Retinal pigment epithelial cell (primary cell): ENCODE results near the gene ODR4.
A peak's percentile ranks its signal among the peaks of the same experiment; 100 is the strongest.
"Not testable (repeated sequence)": the region's sequence is repeated elsewhere in the genome, so short reads cannot be mapped to it uniquely, and the experiment has no call there.

Experiments
- DNase-seq: peaks from one replicate; pipeline ENCODE4 v3.0.0-alpha.2; 2010; ENCODE audit warnings: low read depth
- H3K4me3 ChIP-seq: 2 replicates; pipeline ENCODE4 v1.5.1; 2011; ENCODE audit warnings: mild to moderate bottlenecking, low read length, control low read depth, moderate library complexity
- TF ChIP-seq, protein P1 (sequence below): conservative IDR thresholded peaks from 2 replicates; pipeline ENCODE4 v1.5.1; 2011; ENCODE audit warnings: low read depth, low read length, control low read depth, inconsistent platforms

The ODR4 gene

DNA sequence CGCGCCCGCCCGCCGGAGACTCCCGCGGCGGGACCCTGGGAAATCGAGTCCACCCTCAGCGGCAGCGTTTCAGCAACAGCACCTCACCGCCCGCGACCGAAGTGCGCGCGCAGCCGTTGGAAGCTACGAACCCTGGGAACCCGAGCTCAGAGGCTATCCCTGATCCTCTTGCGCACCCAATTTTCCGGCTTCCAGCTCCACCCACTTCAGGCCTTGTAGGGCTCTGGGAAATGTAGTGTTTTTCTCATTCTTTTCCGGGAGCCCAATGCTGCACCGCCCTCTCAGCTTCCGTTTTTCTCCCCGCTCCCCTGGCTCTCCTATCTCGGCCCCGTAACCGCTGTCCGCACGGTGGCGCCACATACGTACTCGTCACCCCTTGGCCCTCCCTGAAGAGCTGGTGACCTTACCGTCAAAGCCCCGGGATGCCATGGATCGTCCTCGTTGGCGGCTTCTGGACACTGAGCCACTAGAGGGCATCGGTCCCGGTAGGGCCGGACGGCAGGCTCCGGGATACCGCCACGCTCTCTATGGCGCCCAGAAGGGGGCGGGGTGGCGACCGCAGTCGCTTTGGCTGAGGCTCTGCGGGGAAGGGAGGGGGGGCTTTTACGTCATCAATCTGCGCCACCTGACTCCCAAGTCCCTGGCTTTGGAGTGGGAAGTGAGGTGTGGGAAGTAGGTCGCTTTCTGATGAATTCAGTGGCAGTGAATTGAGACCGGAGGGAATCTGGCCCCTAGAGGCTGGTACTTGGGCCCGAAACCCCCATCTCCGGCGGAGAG lies at the start of gene ODR4, which contains the start of gene TPR:
Gene ODR4, plus strand, starts transcription at position 687 of the 777 bp plus-strand sequence. CDS start 3,948 bp downstream, outside the sequence.
Gene TPR, minus strand, starts transcription at position 102 of the 777 bp plus-strand sequence. CDS start 225 bp downstream, outside the sequence.
- TF ChIP-seq, protein P1, sequence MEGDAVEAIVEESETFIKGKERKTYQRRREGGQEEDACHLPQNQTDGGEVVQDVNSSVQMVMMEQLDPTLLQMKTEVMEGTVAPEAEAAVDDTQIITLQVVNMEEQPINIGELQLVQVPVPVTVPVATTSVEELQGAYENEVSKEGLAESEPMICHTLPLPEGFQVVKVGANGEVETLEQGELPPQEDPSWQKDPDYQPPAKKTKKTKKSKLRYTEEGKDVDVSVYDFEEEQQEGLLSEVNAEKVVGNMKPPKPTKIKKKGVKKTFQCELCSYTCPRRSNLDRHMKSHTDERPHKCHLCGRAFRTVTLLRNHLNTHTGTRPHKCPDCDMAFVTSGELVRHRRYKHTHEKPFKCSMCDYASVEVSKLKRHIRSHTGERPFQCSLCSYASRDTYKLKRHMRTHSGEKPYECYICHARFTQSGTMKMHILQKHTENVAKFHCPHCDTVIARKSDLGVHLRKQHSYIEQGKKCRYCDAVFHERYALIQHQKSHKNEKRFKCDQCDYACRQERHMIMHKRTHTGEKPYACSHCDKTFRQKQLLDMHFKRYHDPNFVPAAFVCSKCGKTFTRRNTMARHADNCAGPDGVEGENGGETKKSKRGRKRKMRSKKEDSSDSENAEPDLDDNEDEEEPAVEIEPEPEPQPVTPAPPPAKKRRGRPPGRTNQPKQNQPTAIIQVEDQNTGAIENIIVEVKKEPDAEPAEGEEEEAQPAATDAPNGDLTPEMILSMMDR: peak; percentile 85
- peak within 1 kb of the TSS; percentile 98 for H3K4me3 ChIP-seq
- DNase-seq: peak; percentile 98

- TF ChIP-seq, protein P1: no peak
- no peak for DNase-seq
- no peak overlapping the region for H3K4me3 ChIP-seq
Observed at GRCh38 chr1:186326009-186326408, 49.6 kb upstream of the ODR4 start.

DNA sequence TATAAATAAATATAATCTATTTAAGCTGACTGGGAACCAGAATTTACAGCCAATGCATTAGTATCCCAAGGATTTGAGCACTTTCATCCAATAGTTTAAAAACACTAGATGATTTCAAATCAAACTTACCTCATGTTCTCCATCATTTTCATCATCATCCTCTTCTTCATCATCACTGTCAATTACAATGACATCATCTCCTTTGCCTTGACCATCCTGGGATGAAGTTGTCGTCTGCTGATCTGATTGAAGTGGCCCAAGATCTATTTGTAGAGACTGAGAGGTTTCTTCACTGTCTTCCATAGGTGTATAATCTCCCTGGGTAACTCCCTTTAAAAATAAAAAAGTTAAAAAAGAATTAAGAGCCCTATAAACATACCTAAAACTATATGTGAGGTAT lies 48.3 kb upstream of the ODR4 start:
- no peak overlapping the region for H3K4me3 ChIP-seq
- DNase-seq: no peak
- TF ChIP-seq, protein P1: no peak

DNA sequence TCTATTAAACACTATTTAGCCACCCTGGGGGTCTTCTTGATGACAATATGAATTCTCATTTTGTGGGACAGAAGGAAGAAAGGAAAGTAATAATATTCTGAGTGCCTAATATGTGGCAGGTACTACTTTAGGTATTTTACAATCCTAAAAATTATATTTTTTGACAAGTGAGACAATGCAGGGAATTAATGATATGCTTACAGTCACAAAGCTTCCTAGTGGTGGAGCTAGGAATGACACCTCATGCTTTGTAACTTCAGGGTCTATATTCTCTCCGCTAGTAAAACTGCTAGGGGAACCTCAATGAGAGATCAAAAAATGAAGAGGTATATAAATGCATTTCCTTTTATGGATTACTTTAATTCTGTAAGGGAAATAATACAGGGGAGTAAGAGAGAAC lies 44.9 kb upstream of the ODR4 start:
- H3K4me3 ChIP-seq: no peak overlapping the region
- TF ChIP-seq, protein P1: peak; percentile 45
- DNase-seq: no peak

DNA sequence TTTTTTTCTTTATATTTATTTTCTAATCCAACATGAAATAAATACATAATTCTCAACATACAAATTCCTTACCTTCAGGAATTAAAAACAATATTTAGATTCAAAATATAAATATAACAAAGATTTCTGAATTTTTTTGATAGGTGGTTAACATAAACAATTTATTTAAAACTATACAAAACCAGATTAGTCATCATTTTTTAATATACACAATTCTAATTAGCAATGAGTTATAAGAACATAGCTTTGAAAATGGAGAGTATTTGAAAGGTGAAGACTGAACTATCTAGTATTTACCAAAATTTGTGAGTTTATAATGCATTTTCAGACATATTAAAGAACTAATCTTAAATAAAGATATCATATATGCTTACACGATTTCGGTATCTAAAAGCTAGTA lies 38.1 kb upstream of the ODR4 start:
- no peak overlapping the region for H3K4me3 ChIP-seq
- TF ChIP-seq, protein P1: no peak

DNA sequence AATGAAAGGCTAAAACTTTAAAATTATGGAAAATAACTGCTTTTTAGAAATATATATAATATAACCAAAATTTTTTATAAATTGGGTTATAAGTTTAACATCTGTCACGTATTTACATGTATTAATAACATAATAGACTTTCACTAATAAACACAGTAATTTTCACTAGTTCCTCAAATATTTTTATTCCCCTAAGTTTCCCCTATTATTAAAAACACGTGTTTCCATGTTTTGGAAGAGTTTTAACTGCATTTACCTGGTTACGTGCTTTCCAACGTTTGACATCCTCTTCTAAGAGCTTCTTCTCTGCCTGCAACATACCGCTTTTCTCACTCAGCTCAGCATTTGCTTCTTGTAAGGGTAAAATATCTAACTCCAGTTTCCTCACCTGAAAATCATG lies 34.9 kb upstream of the ODR4 start:
- H3K4me3 ChIP-seq: no peak overlapping the region
- no peak for DNase-seq
- TF ChIP-seq, protein P1: no peak

More for the DNA sequence above, 38.1 kb upstream of the ODR4 start:
- no peak for DNase-seq

- not testable (repeated sequence) for H3K4me3 ChIP-seq, DNase-seq
Observed at GRCh38 chr1:186347837-186348691, 27.6 kb upstream of the ODR4 start.
